Right forelimb (tissue), 1 donor: ENCODE results near the gene SCN10A.

ENCODE experiments used
- DNase-seq: peaks from one replicate; pipeline ENCODE4 v3.0.0-alpha.2; 2018

The SCN10A gene

DNA sequence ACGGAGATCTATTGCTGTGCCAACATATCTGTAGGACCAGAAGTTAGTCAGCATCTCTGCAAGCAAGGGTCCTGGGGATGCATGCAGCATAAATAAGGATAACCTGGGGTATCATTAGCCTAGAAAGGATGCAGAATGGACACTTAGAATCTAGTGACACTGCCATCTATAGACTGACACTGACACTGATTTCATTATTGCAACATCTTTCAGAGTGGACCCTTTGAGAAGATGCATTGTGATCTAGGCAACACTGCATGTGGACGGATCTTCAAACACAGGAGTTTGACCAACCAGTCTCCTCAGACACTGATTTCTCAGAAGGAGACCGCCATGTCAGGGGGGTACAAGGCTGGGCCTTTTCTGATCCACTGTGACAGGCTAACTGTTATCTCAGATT lies 52.4 kb downstream of the SCN10A start:
- no peak for DNase-seq

DNA sequence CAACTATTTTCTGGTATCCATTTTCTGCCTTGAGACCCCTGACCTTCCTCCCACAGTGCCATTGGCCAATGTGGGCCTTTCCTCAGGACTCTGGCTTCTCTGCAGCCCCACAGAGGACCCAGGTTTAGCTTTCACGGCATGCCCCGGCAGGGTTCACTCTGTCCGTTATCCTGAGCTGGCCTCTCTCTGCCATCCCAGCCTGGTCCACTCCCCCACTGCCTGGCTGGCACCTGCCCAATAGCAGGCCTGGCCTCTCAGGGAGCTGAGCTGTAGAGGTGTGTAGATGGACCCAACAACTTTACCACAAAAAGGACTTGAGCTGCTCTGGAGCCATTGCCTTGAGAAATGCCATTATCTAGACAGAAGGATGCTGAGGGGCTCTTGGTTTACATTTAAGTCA lies 57.5 kb downstream of the SCN10A start:
- DNase-seq, result no peak

DNA sequence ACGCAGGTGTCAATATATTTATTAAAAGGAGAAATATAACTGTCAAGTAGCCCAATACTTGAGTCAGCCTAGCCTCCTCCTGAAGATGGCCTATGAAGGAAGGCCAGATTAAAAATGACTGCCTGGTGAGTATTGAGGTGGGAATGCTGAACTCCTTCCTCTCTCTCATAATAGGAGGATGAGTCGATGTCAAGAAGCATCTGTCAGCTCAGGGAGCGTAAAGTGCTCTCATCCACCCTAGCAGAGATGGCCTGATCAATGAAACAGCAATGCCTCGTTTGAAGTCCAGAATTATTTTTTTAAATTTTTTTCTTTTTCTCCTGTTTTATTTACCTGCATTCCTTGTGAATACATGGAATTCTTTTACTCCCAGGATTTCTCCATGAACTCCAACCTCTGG lies 58.3 kb downstream of the SCN10A start:
- no peak for DNase-seq

DNA sequence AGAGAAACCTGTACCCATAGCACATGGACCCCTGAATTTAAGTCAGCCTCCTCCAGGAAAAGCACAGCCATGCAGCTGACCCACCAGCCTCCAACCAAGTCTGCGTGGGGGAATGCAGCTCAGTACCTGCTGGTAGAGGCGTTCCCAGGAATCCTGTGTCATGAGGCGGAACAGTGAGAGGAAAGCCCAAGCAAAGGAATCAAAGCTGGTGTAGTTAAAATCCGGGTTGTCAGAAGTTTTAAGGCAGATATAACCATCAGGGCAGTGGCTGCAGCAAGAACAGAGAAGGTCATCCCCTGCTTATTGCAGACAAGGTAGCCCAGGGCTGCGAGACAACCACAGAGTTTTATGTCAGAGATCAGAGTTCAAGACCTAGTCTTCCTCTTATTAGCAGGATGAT lies 59.1 kb downstream of the SCN10A start:
- no peak for DNase-seq

DNA sequence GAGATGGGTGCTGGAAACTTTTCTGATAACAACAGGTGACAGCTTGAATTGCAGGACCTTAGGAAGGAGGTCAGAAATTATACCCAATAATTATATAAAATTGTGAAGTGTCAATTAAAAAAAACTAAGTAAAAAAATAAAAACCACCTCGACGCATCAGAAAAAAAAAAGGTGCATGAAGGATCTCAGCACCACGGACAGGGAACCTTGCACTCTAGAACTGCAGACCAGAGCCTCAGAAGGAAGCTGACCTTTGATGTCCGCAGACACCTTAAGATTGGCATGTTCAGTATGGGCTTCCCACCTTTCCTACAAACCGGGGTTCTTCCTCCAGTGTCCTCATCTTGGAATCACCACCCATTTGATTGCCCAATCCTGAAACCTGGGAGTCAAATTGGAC lies 60.9 kb downstream of the SCN10A start:
- DNase-seq, result no peak

DNA sequence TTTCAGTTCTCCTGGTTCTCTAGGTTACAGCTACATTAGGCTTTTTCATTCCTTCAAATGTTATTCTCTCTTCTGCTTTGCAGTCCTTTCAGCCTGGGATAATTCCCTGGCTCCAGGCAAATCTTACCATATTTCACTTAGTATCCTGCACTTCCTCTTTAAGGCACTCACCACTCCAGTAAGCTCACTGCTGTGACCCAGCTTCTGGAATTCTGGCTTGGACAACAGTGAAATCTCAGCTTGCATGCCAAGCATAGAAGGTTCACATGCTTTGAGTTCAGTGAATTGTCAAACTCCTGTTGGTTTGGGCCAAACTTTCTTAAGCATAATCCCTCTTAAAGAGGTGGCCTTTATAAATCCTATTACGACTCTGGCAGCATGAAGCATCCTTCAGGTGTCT lies 69.4 kb downstream of the SCN10A start:
- no peak for DNase-seq

DNA sequence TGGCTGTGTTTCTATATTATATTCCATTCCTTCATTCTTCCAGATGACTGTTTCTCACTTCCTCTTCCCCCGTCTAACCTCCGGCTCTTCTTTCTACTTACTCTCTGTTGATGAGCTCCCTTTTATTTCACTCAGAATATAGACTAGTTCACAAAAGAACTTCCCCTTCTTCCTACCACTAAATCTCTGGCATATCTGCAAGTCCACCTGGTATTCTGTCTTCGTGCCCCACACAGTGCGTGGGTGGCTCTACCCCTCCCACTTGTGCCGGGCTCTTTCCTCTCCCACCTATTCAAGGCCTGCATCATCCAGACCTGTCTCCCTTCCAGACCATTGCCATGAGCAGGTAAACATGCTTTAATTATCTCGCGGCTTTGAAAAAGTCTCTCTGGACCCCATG lies 73.0 kb downstream of the SCN10A start:
- DNase-seq, result no peak

DNA sequence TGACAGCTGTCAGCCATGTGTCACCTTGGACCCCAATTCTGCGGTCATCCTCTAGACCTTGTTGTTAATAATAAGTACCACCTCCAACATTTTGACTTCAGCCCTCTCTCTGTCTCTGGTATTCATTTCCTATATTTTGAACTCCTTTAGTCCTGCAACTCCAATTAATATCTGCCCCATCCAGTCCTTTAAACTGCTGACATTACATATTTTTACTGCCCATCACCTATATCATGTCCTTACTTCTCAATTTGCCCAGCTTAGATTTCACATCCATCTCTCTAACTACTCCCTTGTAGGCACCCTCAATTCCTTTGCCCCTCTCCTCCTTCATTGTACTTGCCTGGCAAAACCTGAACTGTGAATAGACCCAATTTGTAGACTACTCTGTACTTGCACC lies 73.5 kb downstream of the SCN10A start:
- DNase-seq, result no peak

DNA sequence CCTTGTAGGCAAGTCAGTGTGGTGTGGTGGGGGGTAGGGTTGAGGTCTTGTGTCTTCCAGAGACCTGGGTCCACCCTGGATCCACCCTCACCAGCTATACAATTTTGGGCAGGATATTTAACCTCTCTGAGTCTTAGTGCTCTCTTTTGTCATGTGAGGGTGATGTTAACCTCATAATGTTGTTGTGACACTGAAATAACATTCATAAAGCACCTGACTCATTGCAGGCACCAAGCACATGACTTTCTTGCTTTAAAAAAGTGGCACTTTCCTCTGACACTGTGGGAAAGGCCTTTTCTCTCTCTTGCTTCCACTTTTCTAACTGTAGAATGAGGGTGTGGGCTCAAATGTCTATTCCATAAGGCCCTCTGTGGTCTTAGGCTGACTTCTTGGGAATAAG lies 75.5 kb downstream of the SCN10A start:
- DNase-seq, result no peak

DNA sequence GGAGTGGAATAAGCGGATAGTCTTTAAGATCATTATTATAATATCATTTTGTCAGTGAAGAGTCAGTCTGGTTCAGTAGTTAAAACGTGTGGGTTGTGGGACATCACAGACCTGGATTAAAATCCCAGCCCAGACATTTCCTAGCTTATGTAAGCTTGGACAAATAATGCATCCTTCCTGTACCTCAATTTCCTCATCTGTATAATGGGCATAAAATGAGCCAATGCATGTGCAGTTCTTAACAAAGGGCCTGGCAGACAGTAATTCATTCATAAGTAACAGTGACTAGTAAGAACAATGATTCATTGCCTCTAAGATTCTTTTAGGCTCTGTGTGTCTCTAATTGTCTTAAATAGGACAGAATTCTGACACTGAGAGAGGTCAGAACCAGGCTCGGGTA lies 76.1 kb downstream of the SCN10A start:
- DNase-seq, result no peak

DNA sequence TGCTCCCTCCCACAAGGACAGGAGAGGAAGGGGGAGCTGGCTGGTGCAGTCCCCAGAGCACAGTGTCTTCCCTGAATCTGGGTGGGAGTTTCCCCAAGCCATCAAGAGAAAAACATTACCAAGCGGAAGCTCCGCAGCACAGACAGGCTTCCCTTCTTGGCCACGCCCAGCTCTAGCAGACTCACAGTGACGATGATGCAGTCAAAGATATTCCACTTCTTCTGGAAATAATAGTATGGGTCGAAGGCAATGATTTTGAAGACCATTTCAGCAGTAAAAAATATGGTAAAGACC lies 76.7 kb downstream of the SCN10A start:
- DNase-seq, result no peak

DNA sequence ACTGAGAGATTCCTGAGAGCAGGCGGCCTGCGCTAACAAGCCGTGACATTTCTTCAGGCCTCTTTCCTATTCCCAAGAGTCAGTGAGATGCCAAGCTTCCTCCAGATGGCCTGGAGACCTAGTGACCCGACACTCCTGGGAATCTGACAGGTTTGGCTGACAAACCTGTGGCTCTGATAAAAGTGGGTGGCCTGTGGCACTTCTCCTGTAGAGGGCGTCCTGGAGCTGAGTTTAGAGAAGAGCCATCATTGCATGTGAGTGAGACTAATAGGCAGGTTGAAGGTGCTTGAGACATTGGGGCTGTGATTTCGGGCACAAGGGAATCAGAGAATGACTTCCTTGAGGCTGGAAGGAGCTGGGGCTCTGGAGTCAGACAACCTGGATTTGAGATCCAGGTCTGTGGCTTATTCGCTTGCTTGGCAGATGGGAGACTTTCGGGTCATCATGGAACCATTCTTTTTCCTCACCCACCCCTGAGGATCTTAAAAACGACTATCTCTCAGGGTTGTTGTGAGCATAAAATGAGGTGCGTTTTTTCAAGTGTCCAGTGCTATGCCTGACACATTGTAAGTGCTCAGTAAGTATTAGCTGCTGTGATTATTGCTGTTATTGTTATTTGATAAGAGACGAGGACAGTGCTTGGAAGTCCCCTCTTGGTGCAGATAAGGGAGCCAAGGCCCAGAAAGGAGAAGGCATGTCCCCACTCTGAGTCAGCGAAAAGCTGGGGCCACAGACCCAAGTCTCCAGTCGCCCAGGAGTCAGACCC lies 77.2 kb downstream of the SCN10A start:
- no peak for DNase-seq

DNA sequence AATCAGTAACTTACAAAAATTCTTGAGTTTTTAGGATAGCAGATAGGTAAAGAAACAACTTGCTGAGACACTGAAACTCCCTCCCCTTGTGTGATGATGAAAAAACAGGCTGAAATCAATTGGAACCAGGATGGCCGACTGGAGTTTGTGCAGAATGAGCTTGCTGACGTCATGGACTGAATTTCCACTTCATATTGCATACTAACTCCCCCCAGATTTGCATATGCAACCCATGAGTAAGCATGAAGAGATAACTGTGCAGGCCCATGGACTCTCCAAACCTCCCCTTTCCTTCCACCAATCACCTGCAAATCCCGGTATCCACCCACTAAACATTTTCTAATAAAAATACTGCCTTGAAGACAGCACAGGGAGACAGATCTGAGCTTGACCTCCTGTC lies 84.5 kb downstream of the SCN10A start:
- DNase-seq, result no peak

DNA sequence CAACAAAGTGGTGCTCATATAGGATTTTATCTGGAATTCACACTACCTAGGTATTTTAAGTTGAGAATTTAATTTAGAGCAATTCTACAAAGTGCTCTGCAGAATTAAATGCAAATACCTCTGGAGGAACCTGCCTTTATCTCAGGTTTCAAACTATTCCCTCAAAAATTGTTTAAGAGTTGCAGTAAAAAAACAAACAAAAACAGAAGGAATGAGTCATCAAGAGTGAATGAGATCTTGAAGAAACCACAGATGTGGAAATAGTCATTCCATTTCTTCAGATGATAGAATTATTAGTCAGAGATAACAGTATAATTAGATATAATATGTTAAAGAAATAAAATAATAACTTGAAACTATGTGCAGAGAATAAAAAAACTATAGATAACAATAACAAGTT lies 85.7 kb downstream of the SCN10A start:
- DNase-seq, result no peak

DNA sequence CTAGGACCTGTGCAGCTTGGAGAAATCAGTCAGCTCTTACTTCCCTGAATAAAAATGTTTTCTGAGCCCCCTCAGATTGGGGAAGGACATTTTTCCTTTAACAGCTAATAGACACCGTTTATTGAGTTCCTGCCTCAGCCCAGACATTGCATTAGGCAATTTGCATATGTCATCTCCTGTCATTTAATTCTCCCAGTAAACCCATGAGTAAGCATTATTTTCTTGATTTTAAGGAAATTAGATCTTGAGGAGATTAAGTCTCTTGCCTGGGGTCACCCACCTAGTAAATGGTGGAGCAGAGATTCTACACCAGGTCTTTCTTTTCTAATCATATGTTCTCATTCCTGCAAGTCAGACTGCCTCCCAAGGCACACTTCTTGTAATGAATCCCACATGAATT lies 88.0 kb downstream of the SCN10A start:
- no peak for DNase-seq

DNA sequence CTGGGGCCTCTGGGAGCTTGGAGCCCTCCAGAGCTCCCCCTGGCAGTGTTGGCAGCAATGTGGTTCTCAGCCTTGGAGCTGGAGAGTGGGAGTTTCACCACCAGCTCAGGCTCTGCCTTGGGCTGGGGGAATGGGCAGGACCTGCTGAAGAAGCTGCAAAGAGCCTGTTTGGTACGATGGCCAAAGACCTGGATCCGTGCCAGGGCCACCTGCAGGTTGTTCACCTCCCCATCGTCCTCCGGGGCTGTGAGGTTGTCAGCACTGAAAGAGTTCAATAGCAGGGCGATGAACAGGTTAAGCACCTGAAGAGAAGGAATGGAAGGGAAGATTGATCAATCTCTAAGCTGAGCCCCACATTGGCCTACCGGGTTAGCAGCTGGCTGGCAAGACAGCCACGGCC lies 89.3 kb downstream of the SCN10A start:
- no peak for DNase-seq

DNA sequence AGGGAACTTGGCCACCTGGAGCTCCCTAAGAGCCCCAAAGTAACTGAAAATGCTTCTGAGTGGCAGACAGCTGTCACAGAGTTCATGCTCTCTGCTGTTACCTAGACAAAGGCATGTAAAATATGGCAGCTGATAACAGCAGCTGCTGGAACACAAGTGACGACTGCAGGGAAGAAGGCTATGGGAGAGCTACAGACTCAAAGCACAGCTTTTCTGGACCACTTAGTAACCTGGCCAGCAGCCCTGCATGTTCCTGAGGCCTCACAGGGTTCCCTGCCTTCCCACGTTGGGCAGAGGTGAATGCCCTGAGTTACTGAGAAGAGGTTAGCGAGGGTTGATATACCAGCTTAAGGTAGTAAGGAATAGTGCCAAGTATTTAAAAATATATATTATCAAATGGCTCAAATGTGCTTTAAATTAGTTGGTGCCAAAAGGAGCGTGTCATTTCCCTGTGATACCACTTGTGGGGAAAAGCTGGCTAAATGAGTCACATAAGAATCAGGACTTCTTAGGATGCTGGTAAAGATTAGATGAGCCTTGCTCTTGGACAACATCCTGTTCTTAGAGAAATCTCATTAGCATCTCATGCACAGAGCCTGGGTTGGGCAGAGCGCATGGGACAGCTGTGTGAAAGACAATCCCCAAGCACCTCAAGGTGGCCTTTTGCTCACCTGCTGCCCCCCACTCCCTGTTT lies 90.1 kb downstream of the SCN10A start:
- DNase-seq, result no peak

DNA sequence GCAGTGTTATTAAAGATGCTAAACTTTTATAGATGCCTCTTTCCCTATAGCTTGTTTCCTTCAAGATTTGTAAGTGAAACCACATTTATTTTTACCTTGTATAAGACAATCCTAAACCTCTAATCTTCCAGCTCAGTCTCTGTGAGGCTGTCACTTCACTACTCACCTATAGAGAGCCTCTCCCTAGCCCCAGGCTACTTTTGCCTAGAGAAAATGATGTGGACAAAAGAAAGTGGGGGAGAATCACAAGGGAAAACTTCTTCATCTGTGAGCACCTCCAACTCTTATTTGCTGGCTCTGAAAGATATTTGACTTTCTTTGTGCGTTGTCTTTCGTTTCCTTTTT lies 91.7 kb downstream of the SCN10A start:
- DNase-seq, result no peak

DNA sequence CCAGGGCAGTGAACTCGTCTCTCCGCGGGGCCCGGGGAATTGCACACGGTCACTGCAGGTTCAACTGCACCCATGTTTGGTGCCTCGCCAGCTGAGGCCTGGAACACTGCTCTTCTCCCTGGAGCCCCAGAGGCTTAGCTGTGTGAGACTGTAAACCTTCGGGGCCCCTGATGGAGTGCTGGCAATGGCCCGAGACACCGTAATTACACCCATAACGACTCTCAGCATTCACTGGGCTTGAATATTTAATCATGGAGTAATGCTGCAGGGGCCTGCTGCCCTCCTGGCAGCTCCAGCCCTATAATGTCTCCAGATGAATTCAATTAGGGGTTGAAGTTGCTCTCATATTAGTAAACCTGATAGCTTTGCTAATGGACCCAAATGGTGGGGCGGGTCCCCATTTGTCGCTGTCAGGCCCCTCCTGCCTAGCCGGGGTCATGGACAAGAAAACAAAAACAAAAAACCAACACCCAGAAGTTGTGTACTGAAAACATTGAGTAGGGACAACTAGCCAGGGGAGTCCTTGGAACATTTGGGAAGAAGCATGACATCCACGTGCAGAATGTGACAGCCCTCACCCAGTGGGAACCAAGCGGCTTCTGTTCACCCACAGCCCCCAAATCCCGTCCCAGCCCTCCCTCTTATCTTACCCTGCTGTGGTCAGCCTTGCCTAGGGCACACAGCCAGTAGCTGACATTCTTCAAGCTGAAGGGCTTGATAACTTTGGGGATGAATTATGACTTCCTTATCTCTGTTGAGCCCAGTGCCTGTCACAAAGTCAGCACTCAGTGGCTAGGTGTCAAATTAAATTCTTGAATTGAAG lies 92.2 kb downstream of the SCN10A start:
- DNase-seq, result no peak

DNA sequence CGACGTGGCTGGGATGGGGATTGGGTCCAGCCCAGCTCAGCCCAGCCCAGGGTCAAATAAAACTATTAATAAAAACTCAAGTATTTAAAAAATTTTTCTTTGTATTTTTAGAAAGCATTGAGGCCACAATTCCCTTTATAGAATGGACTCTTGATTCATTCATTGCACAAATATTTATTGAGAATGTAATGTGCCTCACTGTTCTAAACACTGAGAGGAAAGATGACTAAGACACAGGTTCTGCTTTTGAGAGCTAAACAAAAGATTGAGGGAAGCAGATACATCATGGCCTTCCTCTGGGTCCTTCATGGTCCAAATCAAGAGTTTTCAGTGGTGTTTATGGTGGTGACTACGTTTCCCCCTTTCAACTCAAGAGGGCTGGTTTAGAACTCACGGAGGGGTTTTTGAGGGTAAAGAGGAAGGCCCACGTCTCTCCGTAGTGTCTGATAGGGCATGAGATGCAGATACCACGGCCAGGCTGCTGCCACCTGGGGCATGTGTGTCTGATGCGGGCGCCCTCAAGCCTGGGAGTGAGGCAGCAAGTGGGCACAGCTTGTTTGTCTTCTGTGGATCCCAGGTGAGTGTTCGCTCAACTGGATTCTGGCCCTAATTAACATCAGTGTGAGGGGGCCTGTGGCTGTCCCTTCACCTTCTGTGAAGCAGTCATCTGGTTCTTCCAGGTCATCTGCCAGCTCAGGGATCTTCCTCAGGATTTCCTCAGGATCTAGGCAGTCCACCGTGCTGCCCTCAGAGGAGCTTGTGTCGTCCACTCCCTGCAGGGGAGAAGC lies 93.0 kb downstream of the SCN10A start:
- no peak for DNase-seq

DNA sequence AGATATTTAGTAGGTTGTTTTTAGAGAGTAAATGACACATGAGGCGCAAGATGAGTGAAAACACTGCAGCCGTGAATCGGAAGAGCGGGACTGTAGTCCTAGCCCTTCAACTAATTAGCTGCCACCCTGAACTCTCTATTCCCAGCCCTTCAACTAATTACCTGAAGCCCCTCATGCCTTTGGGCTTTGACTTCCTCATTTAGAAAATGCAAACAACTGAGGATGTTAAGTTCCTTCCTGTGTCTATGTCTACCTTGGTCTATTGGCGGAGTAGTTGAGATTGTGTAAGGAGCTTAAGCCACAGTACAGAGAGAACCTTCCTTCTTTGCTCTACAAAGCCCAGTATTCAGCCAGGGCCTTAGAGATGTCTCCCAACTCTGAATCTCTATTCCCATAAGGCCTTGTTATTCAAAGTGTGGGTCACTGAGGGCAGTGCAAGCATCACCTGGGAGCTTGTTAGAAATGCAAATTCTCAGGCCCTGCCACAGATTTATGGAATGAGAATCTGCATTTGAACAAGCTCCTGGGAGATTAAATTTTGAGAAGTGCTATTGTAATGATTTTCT lies 94.7 kb downstream of the SCN10A start:
- DNase-seq, result no peak

DNA sequence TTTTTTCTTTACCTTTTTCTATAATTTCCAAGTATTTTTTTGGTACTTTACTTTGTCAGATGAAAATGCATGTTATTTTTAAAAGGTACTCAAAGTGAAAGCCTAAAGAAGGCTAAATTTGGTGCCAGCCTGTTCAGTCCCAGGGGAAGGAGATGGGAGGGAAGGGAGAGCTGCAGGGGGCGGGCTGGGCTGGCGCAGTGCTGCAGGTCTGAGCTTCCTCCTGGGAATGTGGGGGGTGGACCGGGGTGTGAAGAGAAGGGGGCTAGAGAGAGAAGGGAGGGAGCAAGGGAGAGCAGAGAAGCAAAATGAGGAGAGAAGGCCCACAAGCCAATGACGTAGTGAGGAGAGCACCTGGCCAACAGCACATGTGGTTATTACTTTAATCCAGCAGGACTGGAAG lies 95.6 kb downstream of the SCN10A start:
- no peak for DNase-seq
